HEK293T (cell line): Measurements from ENCODE around the gene ALDH3A2.

Experiments used
- CTCF ChIA-PET: fragments of 350-600 bp; formaldehyde crosslinking; extraction: SDS; loops from one replicate; lab custom pipeline; 2021; ENCODE audit warnings: antibody characterized with exemption, inconsistent platforms; lab: Yijun Ruan, JAX
- POLR2A ChIA-PET: fragments of 350-600 bp; formaldehyde crosslinking; extraction: SDS; loops from one replicate; lab custom pipeline; 2020; ENCODE audit warnings: antibody characterized with exemption, inconsistent platforms; lab: Yijun Ruan, JAX
- DNase-seq: peaks from one replicate; pipeline ENCODE4 v3.0.0; 2012; ENCODE audit warnings: mixed read lengths; ENCODE audit errors: extremely low spot score
- ARNT ChIP-seq: fragments of 450-650 bp; IDR thresholded peaks from 2 replicates; pipeline ENCODE4 v1.6.1; 2017; ENCODE audit warnings: mild to moderate bottlenecking
- BHLHE40 ChIP-seq: fragments of 450-650 bp; IDR thresholded peaks from 2 replicates; pipeline ENCODE4 v1.6.1; 2016; ENCODE audit warnings: mild to moderate bottlenecking, moderate library complexity, borderline replicate concordance
- CTBP1 ChIP-seq: fragments of 450-650 bp; IDR thresholded peaks from 2 replicates; pipeline ENCODE4 v1.6.1; 2016; ENCODE audit warnings: borderline replicate concordance
- ELF4 ChIP-seq: fragments of 450-650 bp; IDR thresholded peaks from 2 replicates; pipeline ENCODE4 v1.6.1; 2017; ENCODE audit warnings: antibody characterized with exemption
- FOXA1 ChIP-seq: fragments of 450-650 bp; IDR thresholded peaks from 2 replicates; pipeline ENCODE4 v1.6.1; 2016; ENCODE audit warnings: mild to moderate bottlenecking
- FOXK2 ChIP-seq: fragments of 450-650 bp; IDR thresholded peaks from 2 replicates; pipeline ENCODE4 v1.6.1; 2016; ENCODE audit warnings: mild to moderate bottlenecking
- FOXM1 ChIP-seq: fragments of 450-650 bp; IDR thresholded peaks from 2 replicates; pipeline ENCODE4 v1.6.1; 2017; ENCODE audit warnings: mild to moderate bottlenecking, borderline replicate concordance
- HDGF ChIP-seq: fragments of 450-650 bp; IDR thresholded peaks from 2 replicates; pipeline ENCODE4 v1.6.1; 2017; ENCODE audit warnings: antibody characterized with exemption, borderline replicate concordance
- L3MBTL2 ChIP-seq: fragments of 450-650 bp; conservative IDR thresholded peaks from 2 replicates; pipeline ENCODE4 v1.6.1; 2016; ENCODE audit warnings: mild to moderate bottlenecking
- LEF1 ChIP-seq: fragments of 450-650 bp; IDR thresholded peaks from 2 replicates; pipeline ENCODE4 v1.6.1; 2017; ENCODE audit warnings: mild to moderate bottlenecking, borderline replicate concordance
- NFRKB ChIP-seq: fragments of 450-650 bp; IDR thresholded peaks from 2 replicates; pipeline ENCODE4 v1.6.1; 2016; ENCODE audit warnings: mild to moderate bottlenecking, moderate library complexity
- SP1 ChIP-seq: fragments of 450-650 bp; IDR thresholded peaks from 2 replicates; pipeline ENCODE4 v1.6.1; 2017
- SUZ12 ChIP-seq: fragments of 450-650 bp; IDR thresholded peaks from 2 replicates; pipeline ENCODE4 v1.6.1; 2016; ENCODE audit warnings: mild to moderate bottlenecking
- TARDBP ChIP-seq: fragments of 450-650 bp; IDR thresholded peaks from 2 replicates; pipeline ENCODE4 v1.6.1; 2016
- ZNF384 ChIP-seq: fragments of 450-650 bp; IDR thresholded peaks from 2 replicates; pipeline ENCODE4 v1.6.1; 2016
- TF ChIP-seq, protein P1 (sequence below): fragments of 450-650 bp; IDR thresholded peaks from 2 replicates; pipeline ENCODE4 v1.6.1; 2016

ALDH3A2 gene

GRCh38 chr17:19619705-19620325, 28.7 kb upstream of the ALDH3A2 start:
- ChIA-PET POLR2A (interaction anchor here (1.1 kb wide), 1 partner anchor 9 kb away, joined by 3 read pairs; no protein-coding TSS in a partner anchor), CTCF (no interaction called here)
- TF ChIP-seq SUZ12 (no peak), FOXM1 (no peak), ZNF384 (no peak), ARNT (no peak), L3MBTL2 (no peak), FOXA1 (no peak), CTBP1 (no peak), BHLHE40 (no peak), HDGF (no peak)
- TF ChIP-seq, protein P1, sequence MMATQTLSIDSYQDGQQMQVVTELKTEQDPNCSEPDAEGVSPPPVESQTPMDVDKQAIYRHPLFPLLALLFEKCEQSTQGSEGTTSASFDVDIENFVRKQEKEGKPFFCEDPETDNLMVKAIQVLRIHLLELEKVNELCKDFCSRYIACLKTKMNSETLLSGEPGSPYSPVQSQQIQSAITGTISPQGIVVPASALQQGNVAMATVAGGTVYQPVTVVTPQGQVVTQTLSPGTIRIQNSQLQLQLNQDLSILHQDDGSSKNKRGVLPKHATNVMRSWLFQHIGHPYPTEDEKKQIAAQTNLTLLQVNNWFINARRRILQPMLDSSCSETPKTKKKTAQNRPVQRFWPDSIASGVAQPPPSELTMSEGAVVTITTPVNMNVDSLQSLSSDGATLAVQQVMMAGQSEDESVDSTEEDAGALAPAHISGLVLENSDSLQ: no peak
- DNase-seq: no peak

- no peak for DNase-seq
- CTCF ChIA-PET: interaction anchor here (0.5 kb wide), 1 partner anchor 140 kb away, joined by 3 read pairs; no protein-coding TSS in a partner anchor
- TF ChIP-seq HDGF: no peak
- no peak for TF ChIP-seq SP1
- no peak for TF ChIP-seq BHLHE40
- TF ChIP-seq SUZ12: no peak
- no peak for TF ChIP-seq ARNT
- TF ChIP-seq CTBP1: no peak
- TF ChIP-seq FOXA1: no peak
- POLR2A ChIA-PET: interaction anchor here (1.2 kb wide), 1 partner anchor 88 kb away, joined by 3 read pairs; the partner anchor contains the start of gene SLC47A1
These were observed 26.9 kb upstream of the ALDH3A2 start for GRCh38 chr17:19621697-19622096.

DNA sequence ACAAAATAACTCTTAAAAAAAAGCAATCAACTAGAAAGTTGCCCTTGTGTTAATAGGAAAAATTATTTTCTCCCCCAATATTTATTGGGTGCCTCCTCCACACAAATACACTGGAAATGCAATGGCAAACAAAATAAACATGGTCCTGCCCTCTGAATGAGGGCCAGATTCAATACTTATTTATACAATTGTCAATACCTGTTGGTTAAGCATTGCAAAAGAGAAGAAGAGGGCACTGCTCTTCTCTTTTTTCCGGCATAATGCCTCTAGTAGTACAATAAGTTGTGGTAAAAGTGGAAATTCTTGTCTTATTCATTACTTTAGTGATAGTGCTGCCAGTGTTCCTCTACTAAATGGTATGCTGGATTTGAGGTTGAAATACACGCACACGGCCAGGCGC, 22.5 kb upstream of the ALDH3A2 start:
- ChIA-PET POLR2A (no interaction called here), CTCF (no interaction called here)
- TF ChIP-seq SP1: no peak
- no peak for TF ChIP-seq ELF4
- no peak for TF ChIP-seq NFRKB
- no peak for TF ChIP-seq FOXK2
- TF ChIP-seq, protein P1: no peak
- TF ChIP-seq ZNF384: no peak
- TF ChIP-seq HDGF: no peak
- TF ChIP-seq TARDBP: no peak
- TF ChIP-seq ARNT: no peak
- no peak for TF ChIP-seq SUZ12
- no peak for TF ChIP-seq FOXA1
- TF ChIP-seq L3MBTL2: no peak
- no peak for TF ChIP-seq LEF1
- no peak for TF ChIP-seq FOXM1
- no peak for TF ChIP-seq CTBP1
- no peak for TF ChIP-seq BHLHE40
- no peak for DNase-seq

- TF ChIP-seq ELF4: no peak
- ChIA-PET CTCF (interaction anchor here (0.8 to 1.0 kb wide), 2 partner anchors 80 to 95 kb away, joined by 3 to 5 read pairs; partner anchors contain the start of gene SLC47A1), POLR2A (interaction anchor here (0.6 to 0.8 kb wide), 2 partner anchors 9 to 38 kb away, joined by 3 read pairs; no protein-coding TSS in a partner anchor)
- no peak for DNase-seq
These were observed 19.1 kb upstream of the ALDH3A2 start for GRCh38 chr17:19629449-19629848.

- TF ChIP-seq FOXA1: no peak
- TF ChIP-seq SP1: no peak
- TF ChIP-seq, protein P1: no peak
- no peak for TF ChIP-seq FOXK2
- TF ChIP-seq TARDBP: no peak
- TF ChIP-seq ELF4: no peak
- no peak for TF ChIP-seq LEF1
- TF ChIP-seq FOXM1: no peak
- TF ChIP-seq ARNT: no peak
- TF ChIP-seq BHLHE40: no peak
- ChIA-PET POLR2A (no interaction called here), CTCF (interaction anchor here (0.8 to 1.0 kb wide), 2 partner anchors 80 to 96 kb away, joined by 3 to 5 read pairs; partner anchors contain the start of gene SLC47A1)
- no peak for DNase-seq
These were observed 18.5 kb upstream of the ALDH3A2 start for GRCh38 chr17:19630035-19630434.

DNA sequence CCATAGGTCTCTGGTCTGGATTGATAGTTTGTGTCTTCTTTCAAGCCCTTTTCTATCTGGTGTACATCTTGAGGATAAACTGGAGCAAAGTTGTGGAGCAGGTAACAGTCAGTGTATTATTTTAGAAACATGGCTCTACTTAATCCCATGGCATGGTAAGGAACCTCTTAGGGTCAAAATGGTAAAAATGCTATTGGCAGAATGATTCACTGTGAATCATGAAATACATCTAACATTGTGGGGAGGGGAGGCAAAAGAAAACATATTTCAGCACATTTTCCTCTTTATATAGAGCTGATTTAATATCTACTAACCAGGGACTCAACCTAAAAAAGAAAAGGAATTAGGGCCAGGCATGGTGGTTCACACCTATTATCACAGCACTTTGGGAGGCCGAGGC, 17.9 kb upstream of the ALDH3A2 start:
- no peak for DNase-seq
- no peak for TF ChIP-seq ARNT
- TF ChIP-seq FOXA1: no peak
- no peak for TF ChIP-seq L3MBTL2
- no peak for TF ChIP-seq LEF1
- ChIA-PET POLR2A (no interaction called here), CTCF (no interaction called here)

DNA sequence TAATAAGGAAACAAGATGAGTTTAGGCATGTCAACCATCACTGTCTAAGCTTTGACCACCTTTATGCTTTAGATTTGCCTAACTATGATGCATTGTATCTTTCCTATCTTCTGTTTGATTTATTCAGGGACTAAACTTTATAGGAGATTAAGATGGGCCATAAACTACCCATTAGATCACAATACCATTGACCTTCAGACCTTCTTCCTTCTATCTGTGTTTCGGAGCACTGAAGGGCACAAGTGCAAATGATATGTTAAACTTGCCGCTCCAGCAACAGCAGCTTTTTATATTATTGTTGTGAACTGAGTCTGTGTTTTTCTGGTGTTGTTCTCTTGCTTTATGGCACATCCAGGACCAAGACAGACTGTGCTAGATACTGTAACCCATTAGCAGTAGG, 16.6 kb upstream of the ALDH3A2 start:
- CTCF ChIA-PET: no interaction called here
- POLR2A ChIA-PET: no interaction called here
- no peak for DNase-seq
- TF ChIP-seq FOXK2: no peak
- TF ChIP-seq BHLHE40: no peak
- TF ChIP-seq NFRKB: no peak
- TF ChIP-seq ELF4: no peak
- no peak for TF ChIP-seq HDGF
- TF ChIP-seq, protein P1: no peak
- no peak for TF ChIP-seq CTBP1
- TF ChIP-seq ZNF384: no peak
- TF ChIP-seq LEF1: no peak
- no peak for TF ChIP-seq FOXA1
- TF ChIP-seq FOXM1: no peak
- TF ChIP-seq L3MBTL2: no peak
